Aorta (tissue), 5 donors: ENCODE measurements around the gene ORM1. TPM values are rescaled to one million over a fixed set of nuclear protein-coding genes. Genes with fewer than 3 reads are reported as not detected.
A peak's percentile ranks its signal among the peaks of the same experiment; 100 is the strongest.
"Not testable (repeated sequence)": the region's sequence is repeated elsewhere in the genome, so short reads cannot be mapped to it uniquely, and the experiment has no call there.

Experiments
- ATAC-seq: fragments of 200-7000 bp; cut with Tn5 transposase; one replicate; pipeline ENCODE4 v1.9.1; 2022; ENCODE audit warnings: moderate library complexity; ENCODE audit not compliant: low FRiP score
- DNase-seq, 2 donors: peaks; one replicate each; pipeline ENCODE4 v3.0.0-alpha.2; 2020
- H3K27ac ChIP-seq, 2 donors: one replicate each; pipeline ENCODE4 v1.5.1; 2013; ENCODE audit warnings: low read length in 2 of 2, mild to moderate bottlenecking in 2 of 2, moderate library complexity in 2 of 2, control low read depth in 1 of 2, inconsistent platforms in 1 of 2, low read depth in 1 of 2
- H3K27me3 ChIP-seq, 2 donors: one replicate each; pipeline ENCODE4 v1.6.1; 2013; ENCODE audit warnings: control low read depth in 1 of 2, low read length in 1 of 2, mild to moderate bottlenecking in 1 of 2, moderate library complexity in 1 of 2; ENCODE audit not compliant: insufficient read depth in 2 of 2, control insufficient read depth in 1 of 2
- H3K36me3 ChIP-seq, 2 donors: one replicate each; pipeline ENCODE4 v1.6.1; 2013; ENCODE audit warnings: control low read depth in 1 of 2, low read length in 1 of 2, mild to moderate bottlenecking in 1 of 2; ENCODE audit not compliant: insufficient read depth in 2 of 2, control insufficient read depth in 1 of 2
- H3K4me1 ChIP-seq, 2 donors: one replicate each; pipeline ENCODE4 v1.6.1; 2013; ENCODE audit warnings: low read length in 2 of 2, control low read depth in 1 of 2, mild to moderate bottlenecking in 1 of 2, moderate library complexity in 1 of 2; ENCODE audit not compliant: insufficient read depth in 2 of 2, control insufficient read depth in 1 of 2
- H3K4me3 ChIP-seq, 2 donors: one replicate each; pipeline ENCODE4 v1.5.1; 2013; ENCODE audit warnings: low read length in 2 of 2, control low read depth in 1 of 2, mild to moderate bottlenecking in 1 of 2
- H3K9me3 ChIP-seq: one replicate; pipeline ENCODE4 v1.6.1; 2013; ENCODE audit warnings: mild to moderate bottlenecking, low read length; ENCODE audit not compliant: control insufficient read depth
- WGBS, 2 donors: extraction: QIAGEN DNeasy Blood & Tissue Kit; methylation state at CpG; one replicate each; pipeline ENCODE4 v1.1.7; 2013; 5-methylcytosine and 5-hydroxymethylcytosine counted together
- intact Hi-C, 2 donors: fragments of 100-400 bp; cut with DNase I; formaldehyde crosslinking; loops; one replicate each; pipeline versions ENCODE4 v1.14.2 to v1.15.0; 2022
- polyA plus RNA-seq, 2 donors: library from polyadenylated mRNA; stranded (reverse); fragments of 200-250 nt; gene quantifications; one replicate each; pipeline ENCODE4 v1.2.3, GENCODE V29; 2013
- total RNA-seq, 2 donors: library from RNA; stranded (reverse); fragmentation: NEBNext Ultra II Directional; extraction: Animal tissue kit (Norgen Biotek cat#: 25700); gene quantifications; one replicate each; pipeline ENCODE4 v1.2.1, GENCODE V29; 2021
- donor health status: healthy with polysubstance abuse.
- donor health status: Bipolar disorder and iron deficiency.
- donor health status: DM: no; HTN: no; CAD: no.
- donor health status: DM: no; HTN: no; CAD: no.
- donor health status: DM: yes; HTN: yes; CAD: no.

ORM1 gene
- total and polyA plus RNA-seq, 4 donors, result 0.28 to 3.0 (median 0.45) TPM; not detected in 1

- H3K9me3 ChIP-seq, H3K4me1 ChIP-seq, H3K36me3 ChIP-seq, H3K27me3 ChIP-seq, H3K4me3 ChIP-seq, intact Hi-C loops, ATAC-seq, DNase-seq, H3K27ac ChIP-seq: not testable (repeated sequence)
- WGBS, 2 donors, result 62% methylated on average over 15 of the region's 19 CpGs
These were observed 8.6 kb downstream of the ORM1 start for GRCh38 chr9:114331229-114332195.

- WGBS, 2 donors, result 63 to 68% methylated on average over 4 of the region's 4 CpGs
- intact Hi-C loops, H3K4me1 ChIP-seq, ATAC-seq, DNase-seq, H3K36me3 ChIP-seq, H3K4me3 ChIP-seq, H3K27ac ChIP-seq, H3K9me3 ChIP-seq, H3K27me3 ChIP-seq: not testable (repeated sequence)
These were observed 9.7 kb downstream of the ORM1 start for GRCh38 chr9:114332474-114333040.

- DNase-seq, H3K4me1 ChIP-seq, H3K4me3 ChIP-seq, H3K9me3 ChIP-seq, H3K27ac ChIP-seq, intact Hi-C loops, H3K36me3 ChIP-seq, ATAC-seq, H3K27me3 ChIP-seq: not testable (repeated sequence)
- 81 to 90% methylated on average over 2 to 3 of the region's 4 CpGs for WGBS, 2 donors
These were observed 10.8 kb downstream of the ORM1 start for GRCh38 chr9:114333718-114334117.

GRCh38 chr9:114334490-114334889, 11.6 kb downstream of the ORM1 start:
- intact Hi-C loops, result no loop called here
- 78 to 83% methylated on average over 8 to 9 of the region's 9 CpGs for WGBS, 2 donors
- ATAC-seq (no peak), DNase-seq (peak in 1 of 2 donors; percentile 55)
- Histone ChIP-seq H3K36me3 (peaks cover 0 to 6% of the 10 kb centered on the region in 2 donors), H3K4me1 (no peaks in the 10 kb centered on the region), H3K27ac (no peak overlapping the region), H3K4me3 (no peak overlapping the region), H3K27me3 (no peaks in the 10 kb centered on the region), H3K9me3 (no peaks in the 10 kb centered on the region)

- DNase-seq (no peak), ATAC-seq (no peak)
- no peaks in the 10 kb centered on the region for H3K4me1 ChIP-seq
- peaks cover 5 to 6% of the 10 kb centered on the region in 2 donors for H3K36me3 ChIP-seq
- WGBS, 2 donors, result 43 to 47% methylated on average over 2 of the region's 2 CpGs
- H3K9me3 ChIP-seq, result no peaks in the 10 kb centered on the region
- intact Hi-C loops, result loop anchor here in 1 of 2 donors (5.0 kb wide), 1 partner anchor 317 kb away; no protein-coding TSS in a partner anchor
- H3K27me3 ChIP-seq, result no peaks in the 10 kb centered on the region
- H3K27ac ChIP-seq, result no peak overlapping the region
- H3K4me3 ChIP-seq, result no peak overlapping the region
These were observed 12.8 kb downstream of the ORM1 start for GRCh38 chr9:114335745-114336144.

GRCh38 chr9:114336157-114336556, 13.3 kb downstream of the ORM1 start:
- intact Hi-C loops, result loop anchor here in 1 of 2 donors (5.0 kb wide), 1 partner anchor 316 kb away; no protein-coding TSS in a partner anchor
- no peaks in the 10 kb centered on the region for H3K27me3 ChIP-seq
- no peak for DNase-seq
- H3K4me1 ChIP-seq, result no peaks in the 10 kb centered on the region
- no peak overlapping the region for H3K4me3 ChIP-seq
- ATAC-seq, result no peak
- H3K36me3 ChIP-seq, result peaks cover 6 to 7% of the 10 kb centered on the region in 2 donors
- H3K9me3 ChIP-seq, result no peaks in the 10 kb centered on the region
- H3K27ac ChIP-seq, result no peak overlapping the region
- WGBS, 2 donors, result 63 to 66% methylated on average over 10 of the region's 10 CpGs

GRCh38 chr9:114336699-114337395, 13.9 kb downstream of the ORM1 start:
- intact Hi-C loops, result loop anchor here in 1 of 2 donors (5.0 kb wide), 1 partner anchor 315 kb away; no protein-coding TSS in a partner anchor
- peaks cover 6 to 10% of the 10 kb centered on the region in 2 donors for H3K36me3 ChIP-seq

GRCh38 chr9:114338187-114338586, 15.3 kb downstream of the ORM1 start:
- no peaks in the 10 kb centered on the region for H3K4me1 ChIP-seq
- 88 to 92% methylated on average over 2 of the region's 2 CpGs for WGBS, 2 donors
- DNase-seq, result no peak
- peaks cover 6 to 11% of the 10 kb centered on the region in 2 donors for H3K36me3 ChIP-seq
- H3K27me3 ChIP-seq, result no peaks in the 10 kb centered on the region
- no peaks in the 10 kb centered on the region for H3K9me3 ChIP-seq
- no peak overlapping the region for H3K27ac ChIP-seq
- ATAC-seq, result no peak
- intact Hi-C loops, result loop anchor here in 1 of 2 donors (5.0 kb wide), 1 partner anchor 314 kb away; no protein-coding TSS in a partner anchor
- H3K4me3 ChIP-seq, result no peak overlapping the region

More at GRCh38 chr9:114336699-114337395, 13.9 kb downstream of the ORM1 start:
- no peaks in the 10 kb centered on the region for H3K27me3 ChIP-seq
- ATAC-seq (no peak), DNase-seq (no peak)
- H3K27ac ChIP-seq, result no peak overlapping the region
- no peaks in the 10 kb centered on the region for H3K9me3 ChIP-seq
- 86 to 87% methylated on average over 23 of the region's 23 CpGs for WGBS, 2 donors
- H3K4me1 ChIP-seq, result no peaks in the 10 kb centered on the region
- no peak overlapping the region for H3K4me3 ChIP-seq
